HG03039 (cell line): ENCODE data around the gene CCDC88B.

Experiments
- ATAC-seq: cut with Tn5 transposase; IDR thresholded peaks from one replicate; pipeline ENCODE4 v1.9.1; 2021; ENCODE audit warnings: mild to moderate bottlenecking, moderate library complexity; ENCODE audit not compliant: unreplicated experiment

The CCDC88B gene

DNA sequence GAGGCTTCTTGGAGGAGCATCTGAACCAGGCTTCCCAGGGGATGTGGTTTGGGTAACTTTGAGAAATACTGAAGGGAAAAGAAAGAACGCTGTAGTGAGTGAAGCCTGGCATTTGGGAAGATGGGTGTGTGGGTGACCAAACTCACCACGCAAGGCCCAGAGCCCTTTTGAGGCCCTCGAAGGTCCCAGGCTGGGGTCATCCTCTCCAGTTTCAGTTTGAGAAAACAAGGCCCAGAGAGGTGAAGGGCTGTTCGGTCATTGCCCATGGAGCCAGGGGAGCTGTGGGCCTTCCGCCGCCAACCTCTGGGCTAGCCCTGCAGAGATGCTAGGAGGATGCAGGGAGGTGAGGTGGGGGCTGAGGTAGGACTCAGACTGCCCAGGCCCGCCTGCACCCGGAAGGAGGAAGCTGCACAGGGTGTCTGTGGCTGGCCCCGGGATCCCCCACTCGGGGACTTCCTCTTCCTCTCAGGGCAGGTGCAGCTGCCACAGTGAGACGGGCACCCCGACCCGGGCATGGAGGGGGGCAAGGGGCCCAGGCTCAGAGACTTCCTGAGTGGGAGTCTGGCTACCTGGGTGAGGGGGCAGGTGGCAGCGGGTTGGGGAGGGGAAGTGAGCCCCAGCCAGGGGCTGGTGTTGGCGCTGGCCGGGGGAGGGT, at the start of gene CCDC88B:
TSS of gene CCDC88B (plus strand) at position 451 of the 655 bp plus-strand sequence. CDS start at position 514, 63 bp downstream.
- ATAC-seq, result no peak

GRCh38 chr11:64290352-64291261, 49.4 kb upstream of the CCDC88B start:
- no peak for ATAC-seq

- ATAC-seq, result no peak
Observed at GRCh38 chr11:64291262-64291751, 48.7 kb upstream of the CCDC88B start, which contains the start of gene KCNK4. Gene KCNK4 (plus strand): TSS chr11:64291302. CDS start chr11:64293019, 1,717 bp downstream.

GRCh38 chr11:64291752-64292459, 48.1 kb upstream of the CCDC88B start:
- no peak for ATAC-seq

GRCh38 chr11:64292460-64293254, 47.3 kb upstream of the CCDC88B start:
- ATAC-seq, result no peak

GRCh38 chr11:64294774-64295173, 45.2 kb upstream of the CCDC88B start:
- no peak for ATAC-seq

- no peak for ATAC-seq
Observed at GRCh38 chr11:64295760-64296159, 44.2 kb upstream of the CCDC88B start.

DNA sequence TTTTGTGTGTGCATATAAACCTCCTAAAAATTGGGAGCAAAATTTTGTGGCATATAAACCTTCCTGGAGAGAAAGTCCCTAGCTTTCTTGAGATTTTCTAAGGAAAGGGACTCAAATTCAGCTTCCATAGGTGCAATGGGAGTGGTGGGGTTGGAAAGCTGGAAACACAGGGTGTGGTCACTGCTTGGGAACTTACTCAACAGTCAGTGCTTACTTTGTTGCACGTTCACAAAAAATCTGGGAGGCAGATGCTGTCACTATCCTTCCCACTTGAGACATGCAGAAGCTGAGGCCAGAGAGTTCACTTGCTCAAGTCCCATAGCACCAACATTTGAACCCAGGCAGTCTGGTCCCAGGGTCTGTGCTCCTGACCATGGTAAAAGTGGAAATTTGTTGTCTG, 43.8 kb upstream of the CCDC88B start:
- ATAC-seq, result no peak

- no peak for ATAC-seq
Observed at GRCh38 chr11:64296830-64297698, 42.9 kb upstream of the CCDC88B start.

DNA sequence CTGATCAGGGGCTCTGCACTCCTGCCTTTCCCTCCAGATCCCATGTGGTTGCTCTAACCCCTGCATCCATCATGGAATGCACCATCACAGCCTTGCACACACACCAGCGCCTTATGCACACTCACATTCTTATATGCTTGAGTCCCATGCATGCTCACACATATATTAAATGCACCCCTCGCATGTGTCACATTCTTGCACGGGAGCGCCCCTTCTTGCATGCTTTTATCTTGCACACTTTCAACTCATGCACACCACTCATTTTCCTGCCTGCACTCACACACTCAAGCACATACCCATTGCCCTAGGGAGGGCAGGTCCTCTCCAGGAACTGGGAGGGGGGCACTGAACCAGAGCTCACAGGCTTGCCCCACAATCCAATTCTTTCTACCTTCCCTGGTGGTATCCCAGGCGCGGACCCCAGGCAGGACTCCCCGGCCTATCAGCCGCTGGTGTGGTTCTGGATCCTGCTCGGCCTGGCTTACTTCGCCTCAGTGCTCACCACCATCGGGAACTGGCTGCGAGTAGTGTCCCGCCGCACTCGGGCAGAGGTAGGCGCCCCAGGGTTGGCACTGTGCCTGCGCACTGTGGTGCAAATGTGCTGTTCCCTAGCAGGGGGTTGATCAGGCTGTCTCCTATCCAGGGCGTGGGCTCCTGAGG, 42.2 kb upstream of the CCDC88B start:
- ATAC-seq, result no peak

DNA sequence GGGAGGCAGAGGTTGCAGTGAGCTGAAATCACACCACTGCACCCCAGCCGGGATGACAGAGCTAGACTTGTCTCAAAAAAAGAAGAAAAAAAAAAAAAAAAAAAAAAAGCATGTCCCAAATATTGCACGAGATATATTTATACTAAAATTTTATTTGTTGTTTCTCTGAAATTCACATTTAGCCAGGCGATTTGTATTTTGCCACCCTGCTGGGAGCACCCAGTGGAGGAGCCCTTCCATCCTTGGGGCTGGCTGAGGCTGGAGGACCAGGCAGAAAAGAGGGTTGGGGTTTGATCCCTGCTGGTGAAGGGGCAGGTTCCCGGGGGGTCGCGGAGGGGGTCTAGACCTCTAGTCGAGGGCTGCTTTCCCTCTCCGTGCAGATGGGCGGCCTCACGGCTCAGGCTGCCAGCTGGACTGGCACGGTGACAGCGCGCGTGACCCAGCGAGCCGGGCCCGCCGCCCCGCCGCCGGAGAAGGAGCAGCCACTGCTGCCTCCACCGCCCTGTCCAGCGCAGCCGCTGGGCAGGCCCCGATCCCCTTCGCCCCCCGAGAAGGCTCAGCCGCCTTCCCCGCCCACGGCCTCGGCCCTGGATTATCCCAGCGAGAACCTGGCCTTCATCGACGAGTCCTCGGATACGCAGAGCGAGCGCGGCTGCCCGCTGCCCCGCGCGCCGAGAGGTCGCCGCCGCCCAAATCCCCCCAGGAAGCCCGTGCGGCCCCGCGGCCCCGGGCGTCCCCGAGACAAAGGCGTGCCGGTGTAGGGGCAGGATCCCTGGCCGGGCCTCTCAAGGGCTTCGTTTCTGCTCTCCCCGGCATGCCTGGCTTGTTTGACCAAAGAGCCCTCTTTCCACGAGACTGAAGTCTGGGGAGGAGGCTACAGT, 40.8 kb upstream of the CCDC88B start:
- no peak for ATAC-seq

- no peak for ATAC-seq
Observed at GRCh38 chr11:64299847-64300648, 40.0 kb upstream of the CCDC88B start, which contains the start of gene CATSPERZ. Gene CATSPERZ (plus strand): TSS chr11:64300358. CDS start chr11:64300411, 53 bp downstream.

GRCh38 chr11:64303109-64304031, 36.6 kb upstream of the CCDC88B start:
- ATAC-seq, result no peak

GRCh38 chr11:64304032-64304315, 36.0 kb upstream of the CCDC88B start:
- no peak for ATAC-seq

- peak; percentile 3 for ATAC-seq
Observed at GRCh38 chr11:64304316-64305072, 35.5 kb upstream of the CCDC88B start.
